ENCODE data around the gene MEGF8. TPM values are rescaled to one million over a fixed set of nuclear protein-coding genes. Genes with fewer than 3 reads are reported as not detected.

The MEGF8 gene
- total and polyA plus RNA-seq, 9 of the 15 experiments (the other 6 are each of a cell fraction or from before 2014, with no cell fraction given), result 0.28 to 13.1 (median 3.0) TPM

DNA sequence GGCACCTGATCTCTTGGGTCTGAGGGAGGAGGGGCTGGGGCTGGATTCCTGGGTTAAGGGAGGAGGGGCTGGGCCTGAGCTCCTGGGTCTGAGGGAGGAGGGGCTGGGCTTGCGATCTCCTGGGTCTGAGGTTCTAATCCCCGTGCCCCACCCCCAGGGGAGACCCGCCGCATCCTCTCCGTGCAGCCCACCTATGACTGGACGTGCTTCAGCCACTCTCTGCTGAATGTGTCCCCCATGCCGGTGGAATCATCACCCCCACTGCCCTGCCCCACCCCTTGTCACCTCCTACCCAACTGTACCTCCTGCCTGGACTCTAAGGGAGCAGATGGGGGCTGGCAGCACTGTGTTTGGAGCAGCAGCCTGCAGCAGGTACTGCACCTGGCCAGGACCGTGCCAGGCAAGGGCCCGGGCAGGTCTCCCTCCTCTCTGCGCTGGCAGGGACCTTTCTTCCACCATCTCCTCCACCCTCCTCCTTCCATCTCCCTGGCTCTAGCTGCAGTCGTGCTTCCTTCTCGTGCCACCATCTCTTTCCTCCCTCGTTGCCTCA lies 37.5 kb downstream of the MEGF8 start:
- WGBS (ENCODE audit: insufficient coverage, low coverage, missing lambda C conversion rate), result 77% methylated on average over 10 of the region's 13 CpGs

More for the DNA sequence above, 37.5 kb downstream of the MEGF8 start:
- Histone ChIP-seq H3K27me3 (ENCODE audit: control insufficient read depth in 2 of 2, insufficient read depth in 2 of 2, low read length in 2 of 2) (no peaks in the 10 kb centered on the region), H3K79me2 (ENCODE audit: control insufficient read depth, insufficient read depth, low read length) (no peaks in the 10 kb centered on the region), H3K9me3 (replicated peaks; ENCODE audit: control insufficient read depth, insufficient read depth, low read depth, low read length) (peaks cover 2% of the 10 kb centered on the region; the same call in 1 of the 2 replicates), H3K36me3 (ENCODE audit: control insufficient read depth, insufficient read depth, low read length) (peaks cover 6% of the 10 kb centered on the region; the same call in 2 of the 3 replicates), H3K9me1 (ENCODE audit: control insufficient read depth, insufficient read depth, low read length) (no peaks in the 10 kb centered on the region), H3K27ac (ENCODE audit: extremely low read depth, low read depth, low read length) (no peak overlapping the region), H3K4me1 (replicated peaks in 1 of 2; ENCODE audit: control insufficient read depth in 2 of 2, insufficient read depth in 2 of 2, low read length in 2 of 2) (peaks cover 0 to 11% of the 10 kb centered on the region in 2 experiments; a peak in 2 of 5 replicates), H3K4me3 (no peak overlapping the region), H2AFZ (ENCODE audit: low read depth, low read length) (no peak overlapping the region), H3K9ac (ENCODE audit: insufficient read depth in 1 of 2, low read depth in 2 of 2, low read length in 2 of 2) (no peak overlapping the region), H4K20me1 (replicated peaks; ENCODE audit: control insufficient read depth, insufficient read depth, low read length) (no peaks in the 10 kb centered on the region), H3K4me2 (ENCODE audit: insufficient read depth, low read length) (no peak overlapping the region)
- DNase-seq (ENCODE audit: extremely low read depth in 1 of 4, low spot score in 3 of 4) (no peak), ATAC-seq (no peak), FAIRE-seq (no peak)
- TF ChIP-seq PHF21A (IDR thresholded peaks at IDR 0.05; ENCODE audit: borderline replicate concordance, low read depth) (no peak), ZNF584 (CRISPR knock-in tag; IDR thresholded peaks at IDR 0.05; ENCODE audit: low read depth) (no peak), SETDB1 (IDR thresholded peaks at IDR 0.05; ENCODE audit: low read length) (no peak)
- TF ChIP-seq, protein P1, sequence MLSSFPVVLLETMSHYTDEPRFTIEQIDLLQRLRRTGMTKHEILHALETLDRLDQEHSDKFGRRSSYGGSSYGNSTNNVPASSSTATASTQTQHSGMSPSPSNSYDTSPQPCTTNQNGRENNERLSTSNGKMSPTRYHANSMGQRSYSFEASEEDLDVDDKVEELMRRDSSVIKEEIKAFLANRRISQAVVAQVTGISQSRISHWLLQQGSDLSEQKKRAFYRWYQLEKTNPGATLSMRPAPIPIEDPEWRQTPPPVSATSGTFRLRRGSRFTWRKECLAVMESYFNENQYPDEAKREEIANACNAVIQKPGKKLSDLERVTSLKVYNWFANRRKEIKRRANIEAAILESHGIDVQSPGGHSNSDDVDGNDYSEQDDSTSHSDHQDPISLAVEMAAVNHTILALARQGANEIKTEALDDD (IDR thresholded peaks at IDR 0.05), result no peak
- ChIA-PET CTCF (ENCODE audit: low intra/inter-chr PET ratio) (no interaction called here), POLR2A (no interaction called here)
- no TSS peak for BruUV-seq (replicated peaks)
- in situ Hi-C loops (cut with MboI) (no loop called here), intact Hi-C loops (cut with micrococcal nuclease) (no loop called here)

All from K562 (cell line).